Endothelial cell of hepatic sinusoid (primary cell): ENCODE results near the gene COG5.

ENCODE experiments used
- in situ Hi-C: cut with HindIII; loops from 2 replicates; pipeline ENCODE4 v1.10.0; 2017; ENCODE audit warnings: low sequenced_read_pairs

COG5 gene

DNA sequence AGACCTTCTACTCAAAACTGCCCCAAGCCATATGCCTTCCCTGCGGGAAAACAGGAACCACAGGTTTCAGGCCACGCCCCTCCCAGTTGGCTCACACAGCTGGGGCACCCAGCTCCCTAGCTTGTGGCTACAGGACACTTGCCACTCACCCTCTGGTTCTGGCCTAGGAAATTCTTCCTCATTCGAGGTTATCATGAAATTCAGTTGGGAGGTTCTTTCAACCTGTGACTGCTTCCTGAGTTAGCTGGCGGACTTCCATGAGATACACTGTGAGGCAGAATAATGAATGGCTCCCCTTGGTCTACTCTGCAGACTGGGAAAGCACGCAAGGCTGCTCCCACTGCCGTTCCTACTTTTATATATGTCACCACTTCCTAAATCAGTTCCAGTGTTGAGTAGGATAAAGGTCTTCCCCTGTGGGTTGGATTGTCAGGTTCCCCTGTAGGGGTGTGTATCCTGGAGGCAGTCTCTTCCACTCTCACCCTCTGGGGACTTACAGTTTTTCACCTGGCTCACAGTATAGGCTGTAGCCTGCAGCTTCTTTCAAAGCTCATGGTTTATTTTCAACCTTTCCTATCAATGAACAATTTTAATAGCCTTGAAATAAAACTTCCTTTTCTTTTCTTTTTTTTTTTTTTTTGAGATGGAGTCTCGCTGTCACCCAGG, 56.9 kb downstream of the COG5 start:
- in situ Hi-C loops, result no loop called here

GRCh38 chr7:107505997-107506673, 57.6 kb downstream of the COG5 start:
- in situ Hi-C loops, result no loop called here

DNA sequence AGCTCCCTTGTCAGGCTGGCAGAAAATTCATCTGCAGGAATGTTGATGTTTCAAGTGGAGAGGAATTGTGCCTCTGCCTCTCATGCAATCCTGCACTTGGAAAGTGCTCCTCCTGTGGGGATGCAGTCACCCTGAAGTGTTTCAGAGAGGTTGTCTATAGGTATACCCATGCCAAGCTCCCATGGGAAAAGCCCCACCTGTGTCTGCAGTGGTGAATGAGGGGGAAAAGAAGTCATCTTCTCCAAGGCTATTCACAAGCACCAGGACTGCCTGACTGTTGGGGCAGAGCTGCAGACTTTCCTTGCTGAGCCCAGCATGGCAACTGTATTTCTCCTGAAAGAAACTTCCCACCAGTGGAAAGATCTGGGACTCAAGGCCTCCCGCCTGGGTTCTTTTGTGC, 58.4 kb downstream of the COG5 start:
- in situ Hi-C loops, result no loop called here

GRCh38 chr7:107503687-107504086, 60.0 kb downstream of the COG5 start:
- in situ Hi-C loops, result no loop called here

GRCh38 chr7:107502797-107503196, 60.9 kb downstream of the COG5 start:
- in situ Hi-C loops, result no loop called here

- in situ Hi-C loops, result no loop called here
Measured at GRCh38 chr7:107502154-107502553, 61.6 kb downstream of the COG5 start.

- in situ Hi-C loops, result no loop called here
Measured at GRCh38 chr7:107501593-107501992, 62.1 kb downstream of the COG5 start.

DNA sequence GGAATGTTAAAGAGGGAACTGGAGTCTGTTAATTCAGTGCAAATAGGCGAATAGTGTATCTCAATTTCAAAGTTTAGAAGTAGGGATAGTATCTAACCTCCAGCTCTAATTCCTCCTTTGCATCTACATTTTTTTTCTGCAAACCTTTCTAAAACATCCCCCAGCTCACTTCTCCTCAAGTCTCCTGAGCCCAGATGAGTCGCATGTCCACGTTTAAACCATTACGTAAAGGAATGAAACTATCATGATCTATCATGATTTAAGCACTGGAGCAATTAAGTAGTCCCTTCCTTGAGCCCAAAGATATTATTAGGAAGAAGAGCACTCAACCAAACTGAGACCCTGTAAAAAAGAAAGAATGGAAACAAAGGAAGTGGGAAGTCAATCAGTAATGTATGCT, 64.0 kb downstream of the COG5 start:
- in situ Hi-C loops, result no loop called here

- in situ Hi-C loops, result no loop called here
Measured at GRCh38 chr7:107495516-107495915, 68.2 kb downstream of the COG5 start.

- in situ Hi-C loops, result no loop called here
Measured at GRCh38 chr7:107494884-107495283, 68.8 kb downstream of the COG5 start.

GRCh38 chr7:107494315-107494751, 69.4 kb downstream of the COG5 start:
- in situ Hi-C loops, result no loop called here

DNA sequence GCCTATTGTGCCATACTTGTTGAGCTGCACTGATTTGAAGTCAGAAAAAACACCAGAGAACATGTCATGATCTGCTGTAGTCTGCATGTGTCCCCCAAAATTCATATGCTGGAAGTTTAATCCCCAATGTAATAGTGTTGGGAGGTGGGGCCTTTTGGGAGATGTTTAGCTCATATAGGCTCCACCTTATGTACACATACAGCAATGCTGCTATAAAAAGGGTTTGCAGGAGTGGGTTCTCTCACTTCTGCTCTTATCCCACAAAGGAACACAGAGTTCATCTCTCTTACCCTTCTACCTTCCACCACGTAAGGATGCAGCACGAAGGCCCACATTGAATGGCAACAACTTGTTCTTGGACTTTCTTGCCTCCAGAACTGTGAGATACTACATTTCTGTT, 70.8 kb downstream of the COG5 start:
- in situ Hi-C loops, result no loop called here

GRCh38 chr7:107486041-107486440, 77.7 kb downstream of the COG5 start:
- in situ Hi-C loops, result no loop called here

- in situ Hi-C loops, result no loop called here
Measured at GRCh38 chr7:107482571-107482970, 81.1 kb downstream of the COG5 start.

DNA sequence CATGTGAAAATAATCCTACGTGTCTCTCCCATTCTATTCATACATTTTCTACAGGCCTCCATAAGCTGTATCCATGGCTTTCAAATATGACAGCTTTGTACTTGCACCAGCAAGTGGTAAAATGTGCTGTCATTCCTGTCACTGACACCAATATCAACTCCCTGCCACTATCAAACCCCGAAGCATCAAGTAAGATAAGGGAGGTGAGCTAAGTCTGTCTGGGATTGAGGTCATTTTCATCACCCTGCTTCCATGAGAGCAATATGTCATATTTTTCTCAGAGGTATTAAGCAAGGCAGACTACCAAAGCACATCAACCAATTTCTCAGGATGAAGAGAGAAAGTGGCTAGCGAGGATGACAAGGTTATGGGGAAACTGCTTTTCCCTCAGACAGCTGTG, 82.8 kb downstream of the COG5 start:
- in situ Hi-C loops, result no loop called here

DNA sequence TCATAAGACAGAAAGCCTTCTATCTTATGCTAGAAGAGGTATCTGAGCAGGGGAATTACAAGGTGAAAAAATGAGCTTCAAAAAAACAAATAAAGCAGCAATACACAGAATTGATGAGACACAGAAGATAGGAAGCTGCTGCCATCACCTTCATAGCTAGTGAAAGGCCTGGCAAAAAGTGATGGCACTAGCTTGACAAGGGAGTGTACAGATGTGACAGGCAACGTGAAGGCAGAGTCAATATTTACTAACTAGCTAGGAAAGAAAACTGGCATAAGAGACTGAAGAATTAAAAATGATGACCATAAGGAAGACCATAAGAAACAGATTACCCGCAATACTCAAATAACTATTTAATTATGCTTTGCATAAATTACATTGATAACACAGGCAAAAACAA, 84.4 kb downstream of the COG5 start:
- in situ Hi-C loops, result loop anchor here (5.0 kb wide), 1 partner anchor 57 kb away; no protein-coding TSS in a partner anchor

- in situ Hi-C loops, result no loop called here
Measured at GRCh38 chr7:107474104-107474521, 89.6 kb downstream of the COG5 start.

DNA sequence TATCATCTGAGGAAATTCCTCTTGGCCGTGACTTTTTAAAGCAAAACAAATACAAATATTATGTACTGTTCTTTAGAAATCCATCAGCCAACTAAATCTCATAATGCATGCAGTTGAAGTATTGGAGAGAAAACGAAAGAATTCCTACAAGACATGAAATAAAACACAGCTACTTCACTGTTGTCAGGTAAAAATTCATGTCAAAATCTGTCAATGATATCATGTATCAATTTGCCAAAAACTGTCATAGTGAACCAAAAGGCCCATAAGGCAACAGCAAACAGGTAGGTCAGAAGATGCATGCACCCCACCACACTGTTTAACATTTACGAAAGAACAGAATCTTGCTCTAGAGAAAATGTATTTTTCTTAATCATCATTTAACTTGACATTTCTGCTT, 91.6 kb downstream of the COG5 start:
- in situ Hi-C loops, result no loop called here

DNA sequence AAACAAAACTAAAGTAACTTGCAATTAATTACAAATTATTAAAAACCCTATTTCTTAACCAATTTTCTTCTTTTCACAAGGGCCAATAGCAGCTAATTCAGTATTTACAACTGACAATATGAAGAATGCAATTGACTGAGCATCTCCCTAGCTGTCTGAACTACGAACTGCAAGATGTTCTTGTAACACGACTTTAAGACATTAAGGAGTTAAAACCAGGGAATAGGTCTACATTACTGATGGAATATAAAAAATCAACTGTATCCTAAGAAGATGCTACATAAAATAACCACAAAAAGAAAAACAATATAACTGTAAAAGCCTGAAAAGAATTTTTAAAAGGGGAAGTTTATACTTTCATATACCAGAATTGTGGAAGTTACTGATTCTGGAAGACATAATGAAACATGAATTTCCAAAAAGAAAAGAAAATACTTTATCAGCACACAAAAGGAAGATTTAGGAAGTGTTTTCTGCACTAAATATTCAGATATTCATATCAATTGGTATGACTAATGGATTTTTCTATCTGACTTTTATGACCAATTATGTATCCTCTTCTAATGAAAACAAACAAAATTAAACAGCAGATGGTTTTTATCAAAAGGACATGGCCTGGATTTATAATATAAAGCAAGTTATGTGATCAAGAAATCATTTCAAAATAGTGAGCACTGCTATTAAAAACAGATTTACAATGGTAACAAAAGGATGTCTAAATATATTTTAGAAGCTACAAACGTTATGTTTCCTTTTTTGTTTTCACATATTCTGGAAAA, 92.2 kb downstream of the COG5 start:
- in situ Hi-C loops, result no loop called here

DNA sequence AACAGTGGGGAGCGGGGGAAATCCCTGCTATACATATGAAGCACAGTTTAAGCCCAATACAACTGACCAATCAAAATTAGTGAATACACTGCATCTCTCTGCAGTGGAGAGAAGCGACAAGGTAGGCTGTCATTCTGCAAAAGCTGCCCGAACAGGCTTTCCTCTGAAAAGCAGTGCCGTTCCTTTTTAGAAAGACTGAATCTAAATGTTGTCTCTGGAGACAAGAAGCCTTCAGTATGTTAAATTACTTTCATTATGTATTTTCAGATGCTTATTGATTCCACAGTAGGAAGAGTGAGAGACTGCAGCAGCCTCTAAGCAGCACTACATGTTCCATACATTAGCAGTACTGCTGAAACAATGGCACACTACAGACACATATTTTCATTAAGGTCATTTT, 93.8 kb downstream of the COG5 start, which contains the start of gene GPR22:
Gene GPR22, plus strand, starts transcription at position 129 of the 400 bp plus-strand sequence. CDS start 4,004 bp downstream, outside the sequence.
- in situ Hi-C loops, result no loop called here

DNA sequence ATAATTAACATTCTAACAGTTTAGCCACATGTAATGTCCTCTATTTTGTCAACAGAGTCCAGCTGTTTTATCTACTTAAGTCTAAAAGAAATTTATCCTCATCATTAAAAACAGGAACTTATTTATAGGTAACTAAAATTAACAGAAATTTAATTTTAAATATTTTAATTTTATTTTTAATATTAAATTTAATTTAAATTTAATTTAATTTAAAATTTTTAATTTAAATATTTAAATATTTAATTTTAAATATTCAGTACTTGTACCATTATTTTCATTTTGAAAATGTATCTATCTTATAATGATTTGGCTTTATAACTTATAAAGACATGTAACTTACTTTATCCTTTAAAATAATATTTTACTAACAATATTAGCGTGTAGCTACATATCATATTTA, 94.9 kb downstream of the COG5 start:
- in situ Hi-C loops, result no loop called here

DNA sequence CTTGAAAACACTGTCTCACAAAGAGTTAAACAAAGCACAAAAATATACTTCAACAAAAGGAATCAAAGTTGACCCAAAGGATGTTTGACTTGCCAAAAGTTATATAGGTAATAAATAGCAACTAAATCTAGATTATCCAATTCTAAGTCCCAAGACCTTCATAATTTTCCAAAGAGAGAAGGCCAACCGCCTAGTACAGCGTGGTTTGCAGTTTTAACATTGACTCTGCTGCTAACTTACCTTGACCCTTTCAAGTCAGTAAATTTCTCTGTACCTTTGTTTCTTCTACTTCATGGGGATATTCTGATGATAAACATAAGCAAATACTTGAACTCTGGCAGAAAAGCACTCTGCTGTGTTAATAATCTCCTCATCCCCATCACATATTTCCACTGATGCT, 95.7 kb downstream of the COG5 start:
- in situ Hi-C loops, result no loop called here
